ENCODE data around the gene ALAS2.

Gene ALAS2

DNA sequence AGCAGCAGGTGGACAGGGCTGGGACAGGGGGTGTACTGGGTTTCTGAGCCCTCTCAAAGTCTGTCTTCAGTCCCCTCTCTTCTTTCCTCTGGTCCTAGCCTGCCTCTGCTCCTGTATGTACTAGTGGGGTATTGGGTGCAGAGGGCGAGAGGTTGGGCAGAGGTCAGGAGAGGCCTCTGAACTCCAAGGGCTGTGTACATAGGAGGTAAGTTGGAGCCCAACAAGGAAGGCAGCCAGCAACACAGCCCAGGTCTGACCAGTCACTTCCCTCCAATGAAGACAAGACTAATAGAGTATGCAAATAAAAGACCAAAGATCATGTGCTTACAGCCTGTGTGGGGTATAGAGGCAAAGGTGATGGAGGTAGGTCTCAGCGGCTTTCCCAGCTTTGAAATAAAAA lies 36.7 kb downstream of the ALAS2 start, which contains the start of gene PFKFB1:
Gene PFKFB1, minus strand, starts transcription at position 90 of the 400 bp plus-strand sequence. CDS start 181 bp downstream, outside the sequence.
- CTCF ChIA-PET: interaction anchor here (0.6 kb wide), 1 partner anchor 33 kb away, joined by 4 read pairs; no protein-coding TSS in a partner anchor
- Histone ChIP-seq H3K4me3 (ENCODE audit: low read depth, low read length) (no peak within 1 kb of the TSS), H3K27ac (ENCODE audit: extremely low read depth, low read depth, low read length) (no peak within 1 kb of the TSS), H3K9me3 (ENCODE audit: control insufficient read depth, insufficient read depth, low read depth, low read length) (no peaks in the 10 kb centered on the region), H3K4me1 (ENCODE audit: control insufficient read depth, insufficient read depth, low read length) (no peaks in the 10 kb centered on the region), H3K36me3 (ENCODE audit: control insufficient read depth in 2 of 2, insufficient read depth in 1 of 2, low read length in 2 of 2) (no peaks in the 10 kb centered on the region)
- TF ChIP-seq ZNF248 (tag by site-specific recombination; IDR thresholded peaks at IDR 0.05) (no peak), ZNF416 (tag by site-specific recombination; IDR thresholded peaks at IDR 0.05) (no peak)
- TF ChIP-seq, protein P1, sequence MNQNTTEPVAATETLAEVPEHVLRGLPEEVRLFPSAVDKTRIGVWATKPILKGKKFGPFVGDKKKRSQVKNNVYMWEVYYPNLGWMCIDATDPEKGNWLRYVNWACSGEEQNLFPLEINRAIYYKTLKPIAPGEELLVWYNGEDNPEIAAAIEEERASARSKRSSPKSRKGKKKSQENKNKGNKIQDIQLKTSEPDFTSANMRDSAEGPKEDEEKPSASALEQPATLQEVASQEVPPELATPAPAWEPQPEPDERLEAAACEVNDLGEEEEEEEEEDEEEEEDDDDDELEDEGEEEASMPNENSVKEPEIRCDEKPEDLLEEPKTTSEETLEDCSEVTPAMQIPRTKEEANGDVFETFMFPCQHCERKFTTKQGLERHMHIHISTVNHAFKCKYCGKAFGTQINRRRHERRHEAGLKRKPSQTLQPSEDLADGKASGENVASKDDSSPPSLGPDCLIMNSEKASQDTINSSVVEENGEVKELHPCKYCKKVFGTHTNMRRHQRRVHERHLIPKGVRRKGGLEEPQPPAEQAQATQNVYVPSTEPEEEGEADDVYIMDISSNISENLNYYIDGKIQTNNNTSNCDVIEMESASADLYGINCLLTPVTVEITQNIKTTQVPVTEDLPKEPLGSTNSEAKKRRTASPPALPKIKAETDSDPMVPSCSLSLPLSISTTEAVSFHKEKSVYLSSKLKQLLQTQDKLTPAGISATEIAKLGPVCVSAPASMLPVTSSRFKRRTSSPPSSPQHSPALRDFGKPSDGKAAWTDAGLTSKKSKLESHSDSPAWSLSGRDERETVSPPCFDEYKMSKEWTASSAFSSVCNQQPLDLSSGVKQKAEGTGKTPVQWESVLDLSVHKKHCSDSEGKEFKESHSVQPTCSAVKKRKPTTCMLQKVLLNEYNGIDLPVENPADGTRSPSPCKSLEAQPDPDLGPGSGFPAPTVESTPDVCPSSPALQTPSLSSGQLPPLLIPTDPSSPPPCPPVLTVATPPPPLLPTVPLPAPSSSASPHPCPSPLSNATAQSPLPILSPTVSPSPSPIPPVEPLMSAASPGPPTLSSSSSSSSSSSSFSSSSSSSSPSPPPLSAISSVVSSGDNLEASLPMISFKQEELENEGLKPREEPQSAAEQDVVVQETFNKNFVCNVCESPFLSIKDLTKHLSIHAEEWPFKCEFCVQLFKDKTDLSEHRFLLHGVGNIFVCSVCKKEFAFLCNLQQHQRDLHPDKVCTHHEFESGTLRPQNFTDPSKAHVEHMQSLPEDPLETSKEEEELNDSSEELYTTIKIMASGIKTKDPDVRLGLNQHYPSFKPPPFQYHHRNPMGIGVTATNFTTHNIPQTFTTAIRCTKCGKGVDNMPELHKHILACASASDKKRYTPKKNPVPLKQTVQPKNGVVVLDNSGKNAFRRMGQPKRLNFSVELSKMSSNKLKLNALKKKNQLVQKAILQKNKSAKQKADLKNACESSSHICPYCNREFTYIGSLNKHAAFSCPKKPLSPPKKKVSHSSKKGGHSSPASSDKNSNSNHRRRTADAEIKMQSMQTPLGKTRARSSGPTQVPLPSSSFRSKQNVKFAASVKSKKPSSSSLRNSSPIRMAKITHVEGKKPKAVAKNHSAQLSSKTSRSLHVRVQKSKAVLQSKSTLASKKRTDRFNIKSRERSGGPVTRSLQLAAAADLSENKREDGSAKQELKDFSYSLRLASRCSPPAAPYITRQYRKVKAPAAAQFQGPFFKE (tag by site-specific recombination; IDR thresholded peaks at IDR 0.05; ENCODE audit: borderline replicate concordance): no peak
- POLR2A ChIA-PET: no interaction called here

DNA sequence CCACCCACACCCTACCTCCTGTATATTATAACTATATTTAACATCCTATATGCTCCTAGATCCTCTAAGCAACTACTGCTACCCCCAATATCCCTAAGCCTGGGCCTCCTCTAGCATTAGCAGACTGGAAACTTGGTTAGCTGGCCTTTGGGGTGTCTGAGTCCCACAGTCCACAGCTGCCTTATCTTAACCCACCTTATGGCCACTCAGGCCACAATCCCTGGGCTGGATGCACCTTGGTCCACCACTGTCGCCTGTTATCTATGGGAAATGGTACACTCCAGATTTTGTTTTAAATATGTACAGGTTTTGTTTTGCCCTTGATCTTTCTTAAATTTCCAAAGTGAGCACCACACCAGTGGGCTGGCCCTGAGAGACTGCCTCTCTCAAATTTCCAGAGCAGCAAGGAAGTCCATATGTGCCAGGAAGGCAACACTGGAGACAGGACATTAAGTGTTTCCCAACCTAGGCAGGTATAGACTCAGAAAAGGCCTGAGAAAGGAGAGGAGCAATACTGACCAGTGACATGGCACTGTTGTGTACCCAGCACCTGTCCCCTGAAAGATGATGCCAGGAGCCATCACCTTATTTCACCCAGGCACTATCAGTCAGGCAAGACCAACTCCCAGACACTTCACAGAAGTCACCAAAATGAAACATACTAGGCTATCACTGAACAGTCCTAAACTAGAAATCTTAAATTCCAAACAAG lies 37.7 kb downstream of the ALAS2 start:
- no peaks in the 10 kb centered on the region for H3K9me3 ChIP-seq (ENCODE audit: control insufficient read depth, insufficient read depth, low read depth, low read length)
- CTCF ChIA-PET: interaction anchor here (0.6 kb wide), 1 partner anchor 25 kb away, joined by 3 read pairs; no protein-coding TSS in a partner anchor

DNA sequence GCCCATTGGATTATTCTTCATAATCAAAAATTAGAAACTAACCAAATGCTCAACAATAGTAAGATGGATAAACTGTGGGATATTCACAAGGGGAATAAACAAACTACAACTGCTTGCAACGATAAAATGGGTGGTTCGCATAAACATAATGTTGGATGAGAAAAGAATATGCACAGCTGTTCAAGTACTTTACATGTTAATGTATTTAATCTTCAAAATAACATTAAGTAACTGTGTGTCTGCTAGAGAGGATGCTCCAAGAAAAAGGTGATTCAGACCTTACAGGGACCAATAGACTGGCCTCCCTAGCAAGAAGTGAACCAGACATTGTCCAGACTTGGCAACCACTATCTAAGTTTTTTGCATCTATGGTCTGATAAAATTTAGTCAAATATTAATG lies 39.1 kb downstream of the ALAS2 start:
- Histone ChIP-seq H3K27ac (ENCODE audit: extremely low read depth, low read depth, low read length) (no peak overlapping the region), H3K36me3 (ENCODE audit: control insufficient read depth in 2 of 2, insufficient read depth in 1 of 2, low read length in 2 of 2) (no peaks in the 10 kb centered on the region), H3K4me3 (ENCODE audit: low read depth, low read length) (no peak overlapping the region), H3K4me1 (ENCODE audit: control insufficient read depth, insufficient read depth, low read length) (no peaks in the 10 kb centered on the region), H3K9me3 (ENCODE audit: control insufficient read depth, insufficient read depth, low read depth, low read length) (no peaks in the 10 kb centered on the region)
- ChIA-PET POLR2A (no interaction called here), CTCF (no interaction called here)
- TF ChIP-seq OSR2 (tag by site-specific recombination; IDR thresholded peaks at IDR 0.05): no peak
- TF ChIP-seq ZNF473 (tag by site-specific recombination; IDR thresholded peaks at IDR 0.05): no peak
- TF ChIP-seq ZNF623 (tag by site-specific recombination; IDR thresholded peaks at IDR 0.05): no peak
- TF ChIP-seq, protein P2, sequence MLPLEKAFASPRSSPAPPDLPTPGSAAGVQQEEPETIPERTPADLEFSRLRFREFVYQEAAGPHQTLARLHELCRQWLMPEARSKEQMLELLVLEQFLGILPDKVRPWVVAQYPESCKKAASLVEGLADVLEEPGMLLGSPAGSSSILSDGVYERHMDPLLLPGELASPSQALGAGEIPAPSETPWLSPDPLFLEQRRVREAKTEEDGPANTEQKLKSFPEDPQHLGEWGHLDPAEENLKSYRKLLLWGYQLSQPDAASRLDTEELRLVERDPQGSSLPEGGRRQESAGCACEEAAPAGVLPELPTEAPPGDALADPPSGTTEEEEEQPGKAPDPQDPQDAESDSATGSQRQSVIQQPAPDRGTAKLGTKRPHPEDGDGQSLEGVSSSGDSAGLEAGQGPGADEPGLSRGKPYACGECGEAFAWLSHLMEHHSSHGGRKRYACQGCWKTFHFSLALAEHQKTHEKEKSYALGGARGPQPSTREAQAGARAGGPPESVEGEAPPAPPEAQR (tag by site-specific recombination; IDR thresholded peaks at IDR 0.05): no peak
- TF ChIP-seq ZSCAN30 (tag by site-specific recombination; IDR thresholded peaks at IDR 0.05): no peak
- TF ChIP-seq ZBTB48 (tag by site-specific recombination; IDR thresholded peaks at IDR 0.05): no peak
- TF ChIP-seq, protein P3, sequence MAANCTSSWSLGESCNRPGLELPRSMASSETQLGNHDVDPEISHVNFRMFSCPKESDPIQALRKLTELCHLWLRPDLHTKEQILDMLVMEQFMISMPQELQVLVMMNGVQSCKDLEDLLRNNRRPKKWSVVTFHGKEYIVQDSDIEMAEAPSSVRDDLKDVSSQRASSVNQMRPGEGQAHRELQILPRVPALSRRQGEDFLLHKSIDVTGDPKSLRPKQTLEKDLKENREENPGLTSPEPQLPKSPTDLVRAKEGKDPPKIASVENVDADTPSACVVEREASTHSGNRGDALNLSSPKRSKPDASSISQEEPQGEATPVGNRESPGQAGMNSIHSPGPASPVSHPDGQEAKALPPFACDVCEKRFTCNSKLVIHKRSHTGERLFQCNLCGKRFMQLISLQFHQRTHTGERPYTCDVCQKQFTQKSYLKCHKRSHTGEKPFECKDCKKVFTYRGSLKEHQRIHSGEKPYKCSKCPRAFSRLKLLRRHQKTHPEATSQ (tag by site-specific recombination; IDR thresholded peaks at IDR 0.05): no peak
- no peak for TF ChIP-seq ZIC2 (tag by site-specific recombination; IDR thresholded peaks at IDR 0.05)

More for the DNA sequence above, 37.7 kb downstream of the ALAS2 start:
- no peaks in the 10 kb centered on the region for H3K4me1 ChIP-seq (ENCODE audit: control insufficient read depth, insufficient read depth, low read length)
- POLR2A ChIA-PET: no interaction called here
- no peaks in the 10 kb centered on the region for H3K36me3 ChIP-seq (ENCODE audit: control insufficient read depth in 2 of 2, insufficient read depth in 1 of 2, low read length in 2 of 2)
- no peak overlapping the region for H3K4me3 ChIP-seq (ENCODE audit: low read depth, low read length)
- H3K27ac ChIP-seq (ENCODE audit: extremely low read depth, low read depth, low read length): no peak overlapping the region
- TF ChIP-seq ZNF792 (tag by site-specific recombination; IDR thresholded peaks at IDR 0.05): no peak
- TF ChIP-seq, protein P4, sequence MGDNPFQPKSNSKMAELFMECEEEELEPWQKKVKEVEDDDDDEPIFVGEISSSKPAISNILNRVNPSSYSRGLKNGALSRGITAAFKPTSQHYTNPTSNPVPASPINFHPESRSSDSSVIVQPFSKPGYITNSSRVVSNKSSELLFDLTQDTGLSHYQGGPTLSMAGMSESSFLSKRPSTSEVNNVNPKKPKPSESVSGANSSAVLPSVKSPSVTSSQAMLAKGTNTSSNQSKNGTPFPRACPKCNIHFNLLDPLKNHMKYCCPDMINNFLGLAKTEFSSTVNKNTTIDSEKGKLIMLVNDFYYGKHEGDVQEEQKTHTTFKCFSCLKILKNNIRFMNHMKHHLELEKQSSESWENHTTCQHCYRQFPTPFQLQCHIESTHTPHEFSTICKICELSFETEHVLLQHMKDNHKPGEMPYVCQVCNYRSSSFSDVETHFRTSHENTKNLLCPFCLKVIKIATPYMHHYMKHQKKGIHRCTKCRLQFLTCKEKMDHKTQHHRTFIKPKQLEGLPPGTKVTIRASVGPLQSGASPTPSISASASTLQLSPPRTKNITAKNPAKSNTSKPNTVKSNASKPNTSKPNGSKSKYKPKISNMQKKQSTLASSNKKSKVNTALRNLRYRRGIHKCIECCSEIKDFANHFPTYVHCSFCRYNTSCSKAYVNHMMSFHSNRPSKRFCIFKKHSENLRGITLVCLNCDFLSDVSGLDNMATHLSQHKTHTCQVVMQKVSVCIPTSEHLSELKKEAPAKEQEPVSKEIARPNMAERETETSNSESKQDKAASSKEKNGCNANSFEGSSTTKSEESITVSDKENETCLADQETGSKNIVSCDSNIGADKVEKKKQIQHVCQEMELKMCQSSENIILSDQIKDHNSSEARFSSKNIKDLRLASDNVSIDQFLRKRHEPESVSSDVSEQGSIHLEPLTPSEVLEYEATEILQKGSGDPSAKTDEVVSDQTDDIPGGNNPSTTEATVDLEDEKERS (tag by site-specific recombination; IDR thresholded peaks at IDR 0.05): no peak
- TF ChIP-seq ZNF19 (tag by site-specific recombination; IDR thresholded peaks at IDR 0.05; ENCODE audit: low read depth): no peak
- no peak for TF ChIP-seq ZNF175 (tag by site-specific recombination; IDR thresholded peaks at IDR 0.05)
- no peak for TF ChIP-seq KLF9 (tag by site-specific recombination; IDR thresholded peaks at IDR 0.05; ENCODE audit: low read depth)
- no peak for TF ChIP-seq ZNF558 (tag by site-specific recombination; IDR thresholded peaks at IDR 0.05)
